ENCODE measurements around the gene BRSK2.
"Not testable (repeated sequence)": the region's sequence is repeated elsewhere in the genome, so short reads cannot be mapped to it uniquely, and the experiment has no call there.

- not testable (repeated sequence) for TF ChIP-seq CTCF (IDR thresholded peaks at IDR 0.05; ENCODE audit: low read length); EZH2phosphoT487 (IDR thresholded peaks at IDR 0.05; ENCODE audit: low read length); EZH2 (optimal IDR thresholded peaks at IDR 0.05; ENCODE audit: low read depth, low read length)
These were observed 28.6 kb downstream of the BRSK2 start for GRCh38 chr11:1418192-1418795.
